Right atrium auricular region (tissue), 2 donors: ENCODE data around the gene CNGA1. TPM values are rescaled to one million over a fixed set of nuclear protein-coding genes. Genes with fewer than 3 reads are reported as not detected.

Experiments
- DNase-seq: peaks from one replicate; pipeline ENCODE4 v3.0.0-alpha.2; 2019; ENCODE audit warnings: low spot score
- H3K27ac ChIP-seq, 2 donors: fragments of 200-600 bp; sonication (generic); 1 replicate in 1 of 2; 2 replicates in 1 of 2; pipeline ENCODE4 v1.5.1; 2016 to 2019
- H3K27me3 ChIP-seq, 2 donors: fragments of 200-600 bp; sonication (generic); one replicate each; pipeline versions ENCODE4 v1.5.1 to v1.6.0; 2017 to 2019
- H3K36me3 ChIP-seq: fragments of 200-600 bp; sonication (generic); one replicate; pipeline ENCODE4 v1.5.1; 2016
- H3K4me1 ChIP-seq, 2 donors: fragments of 200-600 bp; sonication (generic); one replicate each; pipeline versions ENCODE4 v1.5.1 to v1.6.0; 2017 to 2019
- H3K4me3 ChIP-seq, 2 donors: fragments of 200-600 bp; sonication (generic); 1 replicate in 1 of 2; 2 replicates in 1 of 2; pipeline ENCODE4 v1.5.1; 2017 to 2019; ENCODE audit warnings: mild to moderate bottlenecking in 1 of 2, moderate library complexity in 1 of 2
- H3K9me3 ChIP-seq, 2 donors: fragments of 200-600 bp; sonication (generic); one replicate each; pipeline ENCODE4 v1.5.1; 2019
- total RNA-seq, 2 donors: library from RNA; depleted of rRNA; stranded (reverse); fragments of >200 nt; gene quantifications; one replicate each; pipeline ENCODE4 v1.1.0, GENCODE V29; 2016
- TF ChIP-seq, protein P1 (sequence below), 2 donors: fragments of 200-600 bp; sonication (generic); IDR thresholded peaks; one replicate each; pipeline ENCODE4 v1.5.1; 2019; ENCODE audit warnings: antibody characterized with exemption in 2 of 2

CNGA1 gene
- total RNA-seq, 2 donors from 2014 or later: 0.24 TPM; not detected in 1

DNA sequence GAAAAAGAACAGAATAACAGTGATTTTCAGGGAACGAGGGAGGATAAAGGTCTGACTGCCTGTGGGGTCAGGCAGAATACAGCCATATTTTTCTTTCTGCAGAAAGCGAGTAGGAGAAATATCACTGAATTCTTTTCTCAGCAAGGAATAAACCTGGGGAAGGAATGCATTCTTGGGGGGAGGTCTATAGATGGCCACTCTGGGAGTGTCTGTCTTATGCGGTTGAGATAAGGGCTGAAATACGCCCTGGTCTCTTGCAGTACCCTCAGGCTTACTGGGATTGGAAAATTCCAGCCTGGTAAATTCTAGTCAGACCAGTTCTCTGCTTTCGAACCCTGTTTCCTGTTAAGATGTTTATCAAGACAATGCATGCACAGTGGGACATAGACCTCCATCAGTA, 26.3 kb downstream of the CNGA1 start:
- Histone ChIP-seq H3K4me1 (no peaks in the 10 kb centered on the region), H3K4me3 (no peak overlapping the region), H3K9me3 (peaks cover 0 to 7% of the 10 kb centered on the region in 2 donors), H3K27ac (no peak overlapping the region), H3K36me3 (no peaks in the 10 kb centered on the region), H3K27me3 (no peaks in the 10 kb centered on the region)
- TF ChIP-seq, protein P1, sequence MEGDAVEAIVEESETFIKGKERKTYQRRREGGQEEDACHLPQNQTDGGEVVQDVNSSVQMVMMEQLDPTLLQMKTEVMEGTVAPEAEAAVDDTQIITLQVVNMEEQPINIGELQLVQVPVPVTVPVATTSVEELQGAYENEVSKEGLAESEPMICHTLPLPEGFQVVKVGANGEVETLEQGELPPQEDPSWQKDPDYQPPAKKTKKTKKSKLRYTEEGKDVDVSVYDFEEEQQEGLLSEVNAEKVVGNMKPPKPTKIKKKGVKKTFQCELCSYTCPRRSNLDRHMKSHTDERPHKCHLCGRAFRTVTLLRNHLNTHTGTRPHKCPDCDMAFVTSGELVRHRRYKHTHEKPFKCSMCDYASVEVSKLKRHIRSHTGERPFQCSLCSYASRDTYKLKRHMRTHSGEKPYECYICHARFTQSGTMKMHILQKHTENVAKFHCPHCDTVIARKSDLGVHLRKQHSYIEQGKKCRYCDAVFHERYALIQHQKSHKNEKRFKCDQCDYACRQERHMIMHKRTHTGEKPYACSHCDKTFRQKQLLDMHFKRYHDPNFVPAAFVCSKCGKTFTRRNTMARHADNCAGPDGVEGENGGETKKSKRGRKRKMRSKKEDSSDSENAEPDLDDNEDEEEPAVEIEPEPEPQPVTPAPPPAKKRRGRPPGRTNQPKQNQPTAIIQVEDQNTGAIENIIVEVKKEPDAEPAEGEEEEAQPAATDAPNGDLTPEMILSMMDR (IDR thresholded peaks at IDR 0.05): no peak
- DNase-seq: no peak

- Histone ChIP-seq H3K27ac (no peak overlapping the region), H3K4me1 (no peaks in the 10 kb centered on the region), H3K9me3 (no peaks in the 10 kb centered on the region), H3K36me3 (no peaks in the 10 kb centered on the region), H3K4me3 (no peak overlapping the region), H3K27me3 (no peaks in the 10 kb centered on the region)
- TF ChIP-seq, protein P1 (IDR thresholded peaks at IDR 0.05): no peak
- no peak for DNase-seq
These were observed 41.9 kb downstream of the CNGA1 start for GRCh38 chr4:47974566-47974965.

- Histone ChIP-seq H3K4me3 (no peak overlapping the region), H3K27ac (no peak overlapping the region), H3K4me1 (no peaks in the 10 kb centered on the region), H3K9me3 (no peaks in the 10 kb centered on the region), H3K27me3 (no peaks in the 10 kb centered on the region), H3K36me3 (no peaks in the 10 kb centered on the region)
- TF ChIP-seq, protein P1 (IDR thresholded peaks at IDR 0.05): no peak
- DNase-seq: no peak
These were observed 43.8 kb downstream of the CNGA1 start for GRCh38 chr4:47972721-47973120.

DNA sequence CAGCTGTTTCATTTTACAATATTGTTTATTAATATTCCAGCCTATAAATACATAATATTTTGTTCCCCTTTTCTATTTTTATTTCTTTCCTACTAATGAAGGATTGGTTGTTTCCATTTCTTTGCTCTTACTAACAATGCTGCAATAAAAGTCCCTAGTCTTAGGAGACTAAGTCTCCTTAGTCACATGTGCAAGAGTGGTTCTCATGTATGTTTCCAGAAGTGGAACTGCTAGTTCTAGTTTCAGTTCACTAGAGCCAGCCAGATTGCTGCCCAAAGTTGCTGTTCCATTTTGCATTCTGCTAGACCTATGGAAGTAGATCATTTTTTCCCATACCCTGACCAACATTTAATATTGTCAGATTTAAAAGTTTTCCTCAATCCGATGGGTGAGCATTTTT, 44.3 kb downstream of the CNGA1 start:
- Histone ChIP-seq H3K27ac (no peak overlapping the region), H3K4me1 (no peaks in the 10 kb centered on the region), H3K9me3 (no peaks in the 10 kb centered on the region), H3K4me3 (no peak overlapping the region), H3K27me3 (no peaks in the 10 kb centered on the region), H3K36me3 (no peaks in the 10 kb centered on the region)
- TF ChIP-seq, protein P1 (IDR thresholded peaks at IDR 0.05): no peak
- DNase-seq: no peak

DNA sequence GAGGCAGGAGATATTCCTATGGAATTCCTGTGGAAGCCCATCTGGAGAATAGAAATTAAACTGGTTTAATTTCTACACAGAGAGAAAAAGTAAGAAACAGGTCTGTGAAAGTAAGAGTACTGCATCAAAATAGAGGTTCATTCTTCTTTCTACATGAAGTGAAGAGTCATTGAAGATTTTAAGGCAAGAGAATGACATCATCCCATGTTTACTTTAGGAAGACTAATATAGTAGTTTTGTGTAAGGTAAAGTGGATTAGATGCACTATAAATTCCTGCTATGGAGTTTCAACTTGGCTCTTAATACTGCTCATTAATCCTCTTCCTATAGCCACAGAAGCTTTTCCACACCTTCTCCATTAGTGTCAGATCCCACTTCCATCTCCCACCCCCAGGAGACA, 47.6 kb downstream of the CNGA1 start:
- H3K27me3 ChIP-seq: no peaks in the 10 kb centered on the region
- H3K27ac ChIP-seq: no peak overlapping the region
- no peak for DNase-seq
- no peaks in the 10 kb centered on the region for H3K9me3 ChIP-seq
- no peaks in the 10 kb centered on the region for H3K4me1 ChIP-seq
- no peaks in the 10 kb centered on the region for H3K36me3 ChIP-seq
- TF ChIP-seq, protein P1 (IDR thresholded peaks at IDR 0.05): no peak
- no peak overlapping the region for H3K4me3 ChIP-seq

GRCh38 chr4:47954677-47955076, 61.8 kb downstream of the CNGA1 start:
- TF ChIP-seq, protein P1 (IDR thresholded peaks at IDR 0.05): no peak

More at GRCh38 chr4:47954677-47955076, 61.8 kb downstream of the CNGA1 start:
- no peak for DNase-seq
- H3K27ac ChIP-seq: no peak overlapping the region
- H3K27me3 ChIP-seq: no peaks in the 10 kb centered on the region
- no peaks in the 10 kb centered on the region for H3K36me3 ChIP-seq
- no peak overlapping the region for H3K4me3 ChIP-seq
- no peaks in the 10 kb centered on the region for H3K4me1 ChIP-seq
- H3K9me3 ChIP-seq: no peaks in the 10 kb centered on the region
